ENCODE data around the gene PPFIA1.

DNA sequence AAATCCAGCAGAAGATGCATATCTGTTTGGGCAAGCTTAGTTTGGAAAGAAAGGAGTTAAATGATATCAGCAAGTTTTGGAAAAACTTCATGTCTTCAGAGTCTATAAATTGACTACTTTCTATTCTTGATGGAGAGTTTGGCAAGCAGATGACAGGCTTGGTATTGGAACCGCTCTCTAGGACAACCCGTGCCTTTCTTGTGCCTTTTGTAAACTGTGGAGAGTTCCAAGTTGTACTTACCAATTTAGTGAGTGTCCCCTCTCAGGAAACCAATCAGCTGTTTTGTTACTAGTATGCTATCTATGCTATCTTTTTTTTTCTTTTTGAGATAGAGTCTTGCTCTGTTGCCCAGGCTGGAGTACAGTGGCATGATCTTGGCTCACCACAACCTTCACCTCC is 84.1 kb downstream of the PPFIA1 start:
- TF ChIP-seq, protein P1, sequence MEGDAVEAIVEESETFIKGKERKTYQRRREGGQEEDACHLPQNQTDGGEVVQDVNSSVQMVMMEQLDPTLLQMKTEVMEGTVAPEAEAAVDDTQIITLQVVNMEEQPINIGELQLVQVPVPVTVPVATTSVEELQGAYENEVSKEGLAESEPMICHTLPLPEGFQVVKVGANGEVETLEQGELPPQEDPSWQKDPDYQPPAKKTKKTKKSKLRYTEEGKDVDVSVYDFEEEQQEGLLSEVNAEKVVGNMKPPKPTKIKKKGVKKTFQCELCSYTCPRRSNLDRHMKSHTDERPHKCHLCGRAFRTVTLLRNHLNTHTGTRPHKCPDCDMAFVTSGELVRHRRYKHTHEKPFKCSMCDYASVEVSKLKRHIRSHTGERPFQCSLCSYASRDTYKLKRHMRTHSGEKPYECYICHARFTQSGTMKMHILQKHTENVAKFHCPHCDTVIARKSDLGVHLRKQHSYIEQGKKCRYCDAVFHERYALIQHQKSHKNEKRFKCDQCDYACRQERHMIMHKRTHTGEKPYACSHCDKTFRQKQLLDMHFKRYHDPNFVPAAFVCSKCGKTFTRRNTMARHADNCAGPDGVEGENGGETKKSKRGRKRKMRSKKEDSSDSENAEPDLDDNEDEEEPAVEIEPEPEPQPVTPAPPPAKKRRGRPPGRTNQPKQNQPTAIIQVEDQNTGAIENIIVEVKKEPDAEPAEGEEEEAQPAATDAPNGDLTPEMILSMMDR (IDR thresholded peaks at IDR 0.05): no peak
- no peak for TF ChIP-seq POLR2A (IDR thresholded peaks at IDR 0.05)

All from testis (tissue), 2 donors.